ENCODE results near the gene PLA2G2C.

The PLA2G2C gene

DNA sequence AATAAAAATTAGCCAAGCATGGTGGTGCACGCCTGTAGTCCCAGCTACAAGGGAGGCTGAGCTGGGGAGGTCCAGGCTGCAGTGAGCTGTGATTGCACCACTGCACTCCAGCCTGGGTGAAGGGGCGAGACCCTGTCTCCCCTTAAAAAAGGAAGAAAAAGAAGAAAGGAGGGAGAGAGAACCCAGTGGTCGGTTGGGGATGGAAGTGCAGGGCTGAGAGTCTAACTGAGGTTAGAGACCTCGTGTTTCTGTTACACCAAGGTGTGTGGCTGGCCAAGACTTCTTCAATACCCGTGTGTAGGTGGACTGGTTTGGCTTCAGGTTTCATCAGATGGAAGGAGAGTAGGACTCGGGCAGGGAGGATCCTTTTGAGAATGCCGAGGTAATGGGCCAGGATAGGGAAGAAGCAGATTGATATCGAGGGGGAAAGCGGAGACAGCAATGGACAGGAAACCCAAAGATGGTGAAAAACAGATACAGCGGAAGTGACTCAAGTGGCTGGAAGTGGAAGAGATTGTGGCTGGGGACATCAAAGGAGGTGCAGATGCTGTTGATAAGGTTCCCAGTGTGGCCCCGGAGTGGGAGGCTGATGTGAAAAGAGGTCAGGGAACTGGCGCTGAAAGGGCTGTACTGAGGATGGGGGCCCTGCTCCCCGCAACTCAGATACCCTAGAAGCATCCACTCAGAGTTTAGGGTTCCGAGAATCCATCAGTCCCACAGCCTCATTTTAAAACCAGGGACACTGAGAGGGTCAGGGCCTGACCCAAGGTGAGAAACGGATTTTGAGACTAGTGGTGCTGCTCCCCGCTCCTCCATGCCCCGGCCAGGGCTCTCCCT is 1.1 kb downstream of the PLA2G2C start:
- no peak for DNase-seq
- H4K20me1 ChIP-seq (ENCODE audit: insufficient read depth, low read length): no peaks in the 10 kb centered on the region
- no peaks in the 10 kb centered on the region for H3K36me3 ChIP-seq (replicated peaks; ENCODE audit: insufficient read depth, low read length)
- H3K4me2 ChIP-seq (ENCODE audit: low read depth, low read length): no peak overlapping the region
- no peaks in the 10 kb centered on the region for H3K9me2 ChIP-seq (replicated peaks; ENCODE audit: insufficient read depth, low read length)
- H3K9ac ChIP-seq (ENCODE audit: low read length): no peak overlapping the region
- no peaks in the 10 kb centered on the region for H3K9me3 ChIP-seq (replicated peaks; ENCODE audit: insufficient read depth, low read length)
- H3K27me3 ChIP-seq (replicated peaks; ENCODE audit: insufficient read depth, low read length): peaks cover 91% of the 10 kb centered on the region
- no peak overlapping the region for H3K27ac ChIP-seq (ENCODE audit: low read length)
- H3K4me3 ChIP-seq (ENCODE audit: low read length): no peak overlapping the region
- H3K79me2 ChIP-seq (ENCODE audit: low read length): no peaks in the 10 kb centered on the region
- no peaks in the 10 kb centered on the region for H3F3A ChIP-seq (ENCODE audit: insufficient read depth, low read length)
- H2AFZ ChIP-seq (ENCODE audit: low read length): no peak overlapping the region
- no peaks in the 10 kb centered on the region for H3K4me1 ChIP-seq (ENCODE audit: low read length)
- TF ChIP-seq EZH2phosphoT487 (IDR thresholded peaks at IDR 0.05; ENCODE audit: low read length) (no peak), EZH2 (optimal IDR thresholded peaks at IDR 0.05; ENCODE audit: low read depth, low read length) (no peak)
- TF ChIP-seq, protein P1, sequence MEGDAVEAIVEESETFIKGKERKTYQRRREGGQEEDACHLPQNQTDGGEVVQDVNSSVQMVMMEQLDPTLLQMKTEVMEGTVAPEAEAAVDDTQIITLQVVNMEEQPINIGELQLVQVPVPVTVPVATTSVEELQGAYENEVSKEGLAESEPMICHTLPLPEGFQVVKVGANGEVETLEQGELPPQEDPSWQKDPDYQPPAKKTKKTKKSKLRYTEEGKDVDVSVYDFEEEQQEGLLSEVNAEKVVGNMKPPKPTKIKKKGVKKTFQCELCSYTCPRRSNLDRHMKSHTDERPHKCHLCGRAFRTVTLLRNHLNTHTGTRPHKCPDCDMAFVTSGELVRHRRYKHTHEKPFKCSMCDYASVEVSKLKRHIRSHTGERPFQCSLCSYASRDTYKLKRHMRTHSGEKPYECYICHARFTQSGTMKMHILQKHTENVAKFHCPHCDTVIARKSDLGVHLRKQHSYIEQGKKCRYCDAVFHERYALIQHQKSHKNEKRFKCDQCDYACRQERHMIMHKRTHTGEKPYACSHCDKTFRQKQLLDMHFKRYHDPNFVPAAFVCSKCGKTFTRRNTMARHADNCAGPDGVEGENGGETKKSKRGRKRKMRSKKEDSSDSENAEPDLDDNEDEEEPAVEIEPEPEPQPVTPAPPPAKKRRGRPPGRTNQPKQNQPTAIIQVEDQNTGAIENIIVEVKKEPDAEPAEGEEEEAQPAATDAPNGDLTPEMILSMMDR (IDR thresholded peaks at IDR 0.05; ENCODE audit: low read length): no peak

DNA sequence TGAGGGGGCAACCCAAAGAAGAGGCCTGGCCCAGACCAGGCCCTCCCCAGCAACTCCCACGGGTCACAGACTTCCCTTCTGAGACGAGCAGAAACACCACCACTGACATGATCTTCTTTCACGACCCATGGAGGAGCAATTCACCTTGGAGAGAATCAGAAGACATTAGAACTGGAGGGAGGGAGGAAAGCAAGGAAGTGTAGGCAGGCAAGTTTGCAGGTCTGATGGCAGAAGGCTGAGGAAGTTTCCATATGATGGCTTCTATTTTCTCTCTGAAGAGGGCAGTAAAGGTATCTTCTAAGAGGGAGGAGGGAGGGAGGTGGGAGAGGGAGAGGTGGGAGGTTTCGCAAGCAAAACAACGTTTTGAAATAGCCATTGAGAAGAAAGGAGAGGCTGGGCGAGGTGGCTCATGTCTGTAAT is 1.8 kb downstream of the PLA2G2C start:
- no peak overlapping the region for H2AFZ ChIP-seq (ENCODE audit: low read length)
- no peaks in the 10 kb centered on the region for H4K20me1 ChIP-seq (ENCODE audit: insufficient read depth, low read length)
- H3K9me2 ChIP-seq (replicated peaks; ENCODE audit: insufficient read depth, low read length): no peaks in the 10 kb centered on the region
- no peaks in the 10 kb centered on the region for H3F3A ChIP-seq (ENCODE audit: insufficient read depth, low read length)
- H3K79me2 ChIP-seq (ENCODE audit: low read length): no peaks in the 10 kb centered on the region
- H3K27ac ChIP-seq (ENCODE audit: low read length): no peak overlapping the region
- H3K4me3 ChIP-seq (ENCODE audit: low read length): no peak overlapping the region
- H3K36me3 ChIP-seq (replicated peaks; ENCODE audit: insufficient read depth, low read length): no peaks in the 10 kb centered on the region
- H3K4me1 ChIP-seq (ENCODE audit: low read length): no peaks in the 10 kb centered on the region
- H3K27me3 ChIP-seq (replicated peaks; ENCODE audit: insufficient read depth, low read length): peaks cover 84% of the 10 kb centered on the region
- TF ChIP-seq, protein P1 (IDR thresholded peaks at IDR 0.05; ENCODE audit: low read length): no peak
- TF ChIP-seq EZH2phosphoT487 (IDR thresholded peaks at IDR 0.05; ENCODE audit: low read length) (no peak), EZH2 (optimal IDR thresholded peaks at IDR 0.05; ENCODE audit: low read depth, low read length) (no peak)
- H3K4me2 ChIP-seq (ENCODE audit: low read depth, low read length): no peak overlapping the region
- H3K9ac ChIP-seq (ENCODE audit: low read length): no peak overlapping the region
- no peaks in the 10 kb centered on the region for H3K9me3 ChIP-seq (replicated peaks; ENCODE audit: insufficient read depth, low read length)
- DNase-seq: no peak

DNA sequence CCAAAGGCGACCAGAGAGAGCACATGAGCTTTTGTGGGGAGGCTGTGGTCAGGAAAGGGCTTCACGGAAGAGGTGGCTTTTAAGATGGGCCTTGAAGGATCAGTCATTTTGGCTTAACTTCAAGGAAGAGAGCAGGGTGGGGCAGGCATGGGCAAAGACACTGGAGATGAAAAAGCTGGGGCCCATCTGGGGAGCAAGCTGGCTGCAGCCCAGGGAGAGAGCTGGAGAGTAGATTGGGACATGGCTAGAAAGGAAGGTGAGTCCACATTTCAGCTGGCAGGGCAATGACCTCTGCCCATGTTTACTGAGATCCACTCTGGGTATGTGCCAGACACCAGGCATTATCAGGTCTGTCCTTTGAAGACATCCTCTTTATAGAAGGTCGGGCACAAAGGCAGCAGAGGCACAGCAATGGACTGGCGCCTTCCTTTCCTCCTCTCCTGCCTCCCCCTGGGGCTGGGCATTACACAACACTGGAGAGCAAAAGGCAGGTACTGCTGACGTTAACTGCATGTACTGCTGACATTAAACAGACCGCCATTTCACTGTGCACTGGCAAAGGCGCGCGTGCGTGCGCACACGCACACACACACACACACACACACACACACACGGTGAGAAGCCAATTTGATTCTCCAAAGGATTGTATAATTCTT is 2.6 kb downstream of the PLA2G2C start:
- H3K79me2 ChIP-seq (ENCODE audit: low read length): no peaks in the 10 kb centered on the region
- TF ChIP-seq EZH2 (optimal IDR thresholded peaks at IDR 0.05; ENCODE audit: low read depth, low read length) (no peak), EZH2phosphoT487 (IDR thresholded peaks at IDR 0.05; ENCODE audit: low read length) (no peak)
- TF ChIP-seq, protein P1 (IDR thresholded peaks at IDR 0.05; ENCODE audit: low read length): no peak
- no peak overlapping the region for H3K4me2 ChIP-seq (ENCODE audit: low read depth, low read length)
- H3K36me3 ChIP-seq (replicated peaks; ENCODE audit: insufficient read depth, low read length): no peaks in the 10 kb centered on the region
- H3K4me3 ChIP-seq (ENCODE audit: low read length): no peak overlapping the region
- no peak overlapping the region for H2AFZ ChIP-seq (ENCODE audit: low read length)
- no peaks in the 10 kb centered on the region for H3K9me2 ChIP-seq (replicated peaks; ENCODE audit: insufficient read depth, low read length)
- no peak overlapping the region for H3K27ac ChIP-seq (ENCODE audit: low read length)
- no peaks in the 10 kb centered on the region for H3K9me3 ChIP-seq (replicated peaks; ENCODE audit: insufficient read depth, low read length)
- no peak for DNase-seq
- no peak overlapping the region for H3K9ac ChIP-seq (ENCODE audit: low read length)
- no peaks in the 10 kb centered on the region for H4K20me1 ChIP-seq (ENCODE audit: insufficient read depth, low read length)
- peaks cover 76% of the 10 kb centered on the region for H3K27me3 ChIP-seq (replicated peaks; ENCODE audit: insufficient read depth, low read length)
- no peaks in the 10 kb centered on the region for H3K4me1 ChIP-seq (ENCODE audit: low read length)
- H3F3A ChIP-seq (ENCODE audit: insufficient read depth, low read length): no peaks in the 10 kb centered on the region
